GM04503 (cell line): ENCODE results near the gene CDH13.

Experiments
- DNase-seq: peaks from one replicate; pipeline ENCODE4 v3.0.0-alpha.2; 2012; ENCODE audit warnings: low read depth

The CDH13 gene

GRCh38 chr16:82626791-82627261 lies at the start of gene CDH13:
Gene CDH13, plus strand, starts transcription at chr16:82626969.
- DNase-seq = peak; percentile 44

DNA sequence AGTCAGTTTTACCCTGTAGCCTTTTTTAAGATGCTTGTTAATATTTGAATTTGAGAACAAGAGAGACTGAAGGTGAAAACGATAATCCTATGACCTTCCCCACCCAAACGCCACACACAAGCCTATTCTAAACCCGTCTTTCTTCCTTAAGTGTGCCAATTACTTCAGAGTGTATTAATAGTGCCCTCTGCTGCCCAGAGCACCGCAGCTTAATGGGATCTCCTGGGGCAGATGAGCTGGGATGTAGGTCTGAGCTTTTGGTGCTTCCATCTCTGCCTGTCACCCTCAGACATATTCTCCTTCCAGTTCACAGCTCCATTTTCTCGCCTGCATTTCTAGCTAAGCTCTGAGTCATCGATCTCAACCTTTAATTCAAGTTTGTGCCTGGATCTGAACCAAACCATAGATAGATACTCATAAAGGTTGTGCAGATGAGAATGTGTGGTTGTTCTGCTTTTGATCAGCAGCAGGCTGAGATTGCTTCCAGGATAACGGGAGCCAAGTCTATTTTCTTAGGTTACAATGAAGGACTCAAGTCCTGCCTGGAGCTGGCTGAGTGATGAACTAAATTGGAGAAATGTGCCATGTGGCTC lies 46.4 kb upstream of the CDH13 start:
- no peak for DNase-seq

GRCh38 chr16:82582975-82583374 lies 43.8 kb upstream of the CDH13 start:
- no peak for DNase-seq

DNA sequence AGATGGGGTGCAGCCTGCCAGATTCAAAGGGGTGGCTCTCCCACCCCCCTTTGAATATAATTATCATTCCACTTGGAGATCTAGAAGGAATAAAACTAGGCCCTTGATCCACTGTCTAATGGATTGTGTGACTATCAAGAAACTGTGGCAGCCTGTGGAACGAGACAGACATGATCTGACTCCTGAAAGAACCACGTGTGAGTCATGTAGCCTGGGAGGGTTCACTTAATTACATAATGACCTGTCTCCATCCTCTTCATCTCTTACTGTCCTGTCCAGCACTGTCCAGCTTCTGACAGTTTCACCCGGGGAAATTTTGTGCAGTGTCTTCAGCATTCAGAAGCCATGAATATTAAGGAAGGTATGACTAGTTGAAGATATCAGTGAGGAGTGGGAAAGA lies 43.3 kb upstream of the CDH13 start:
- no peak for DNase-seq

GRCh38 chr16:82584553-82585152 lies 42.1 kb upstream of the CDH13 start:
- DNase-seq = no peak

- DNase-seq = no peak
Measured at GRCh38 chr16:82585675-82586074, 41.1 kb upstream of the CDH13 start.

DNA sequence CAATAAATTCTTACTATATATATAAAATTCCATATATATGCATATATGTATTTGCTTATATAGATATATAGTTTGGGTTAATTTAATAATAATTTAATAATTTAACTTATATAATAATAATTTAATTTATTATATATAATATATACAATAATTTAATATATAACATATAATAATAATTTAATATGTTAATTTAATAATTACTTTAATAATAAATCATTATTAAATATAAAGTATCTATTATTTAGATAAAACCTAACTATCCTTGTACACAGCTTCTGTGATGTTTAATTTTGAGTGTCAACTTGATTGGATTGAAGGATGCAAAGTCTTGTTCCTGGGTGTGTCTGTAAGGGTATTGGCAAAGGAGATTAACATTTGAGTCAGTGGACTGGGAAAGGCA lies 40.6 kb upstream of the CDH13 start:
- DNase-seq = no peak

- no peak for DNase-seq
Measured at GRCh38 chr16:82587289-82587688, 39.5 kb upstream of the CDH13 start.

DNA sequence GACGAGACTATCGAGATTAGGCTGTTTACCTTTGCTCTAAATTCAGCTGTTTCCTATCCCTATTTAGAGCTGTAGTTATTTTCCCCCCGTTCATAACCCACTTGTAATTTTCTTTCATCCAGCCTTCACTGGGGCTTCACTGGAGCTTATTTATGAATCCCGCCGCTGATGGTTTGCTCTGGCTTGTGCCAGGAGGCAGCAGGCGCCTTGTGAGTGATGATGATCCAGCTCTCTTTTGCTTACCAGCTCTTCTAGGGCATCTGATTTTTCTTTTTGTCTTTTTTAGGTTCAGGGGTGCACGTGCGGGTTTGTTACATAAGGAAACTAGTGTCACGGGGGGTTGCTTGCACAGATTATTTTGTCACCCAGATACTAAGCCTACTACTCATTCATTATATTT lies 37.4 kb upstream of the CDH13 start:
- DNase-seq = no peak

- DNase-seq = no peak
Measured at GRCh38 chr16:82594114-82594513, 32.7 kb upstream of the CDH13 start.

DNA sequence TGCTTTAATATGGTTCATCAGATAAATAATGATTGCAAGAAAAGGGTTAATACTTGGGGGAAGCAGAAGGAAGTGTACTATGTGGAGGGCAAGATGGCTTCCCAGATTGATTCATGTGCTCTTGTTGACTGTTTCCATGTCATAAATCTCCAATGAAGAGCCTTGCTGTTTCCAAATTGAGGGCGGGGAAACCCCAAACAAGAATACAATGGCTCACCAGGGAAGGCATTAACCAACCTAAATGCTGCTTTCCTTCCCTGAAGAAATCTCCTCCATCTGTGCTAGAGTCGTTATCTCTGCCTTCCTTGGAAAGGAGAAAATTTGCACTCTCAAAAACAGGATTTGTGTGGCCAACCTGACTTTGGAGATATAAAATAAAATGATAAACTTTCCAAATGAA lies 28.0 kb upstream of the CDH13 start:
- DNase-seq = no peak

- DNase-seq = no peak
Measured at GRCh38 chr16:82601989-82602640, 24.7 kb upstream of the CDH13 start.

DNA sequence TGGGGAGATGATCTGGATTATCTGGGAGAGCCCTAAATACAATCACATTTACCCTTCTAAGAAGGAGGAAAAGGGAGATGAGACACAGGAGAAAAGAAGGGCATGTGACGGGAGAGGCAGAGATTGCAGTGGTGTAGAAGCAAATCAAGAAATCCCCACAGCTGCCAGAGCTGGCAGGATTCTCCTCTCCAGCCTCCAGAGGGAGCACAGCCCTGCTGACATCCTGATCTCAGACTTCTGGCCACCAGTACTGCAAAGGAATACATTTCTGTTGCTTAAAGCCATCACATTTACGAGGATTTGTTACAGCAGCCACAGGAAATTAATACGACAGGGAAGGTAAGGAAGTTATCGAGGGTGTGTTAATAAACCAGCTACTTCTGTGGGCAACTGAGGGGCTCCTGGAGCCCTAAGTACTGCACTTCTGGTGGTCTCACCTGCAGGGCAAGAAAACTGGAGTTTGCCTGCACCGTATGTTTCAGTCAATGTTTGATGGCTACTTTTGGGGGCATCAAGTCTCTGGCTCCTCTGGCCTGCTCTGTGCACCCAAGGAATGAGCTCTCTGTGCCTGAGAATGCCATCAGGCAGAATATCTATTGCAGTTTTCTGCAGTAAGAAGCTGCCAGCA lies 22.9 kb upstream of the CDH13 start:
- no peak for DNase-seq

GRCh38 chr16:82605076-82605475 lies 21.7 kb upstream of the CDH13 start:
- no peak for DNase-seq

- DNase-seq = no peak
Measured at GRCh38 chr16:82605863-82606620, 20.7 kb upstream of the CDH13 start.

DNA sequence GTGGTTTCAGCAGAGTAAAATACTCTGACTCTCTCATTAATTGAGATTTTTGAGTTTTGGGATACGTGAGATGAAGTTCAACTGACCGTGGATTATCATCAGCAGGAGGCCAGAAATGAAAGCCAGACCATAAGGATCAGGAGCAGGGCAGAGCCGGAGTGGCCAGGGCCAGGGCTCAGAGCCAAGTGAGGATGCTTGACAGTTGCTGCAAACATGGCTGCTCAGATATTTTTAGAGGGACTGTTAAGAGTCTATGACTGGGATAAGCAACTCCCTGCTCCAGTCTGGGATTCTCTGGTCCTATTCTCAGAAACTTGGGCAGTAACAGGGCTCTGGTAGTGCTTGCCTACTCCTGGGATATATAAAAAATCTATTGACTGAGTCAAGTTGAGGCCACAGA lies 17.6 kb upstream of the CDH13 start:
- DNase-seq = no peak

GRCh38 chr16:82612263-82612662 lies 14.5 kb upstream of the CDH13 start:
- no peak for DNase-seq

GRCh38 chr16:82616356-82616755 lies 10.4 kb upstream of the CDH13 start:
- no peak for DNase-seq

DNA sequence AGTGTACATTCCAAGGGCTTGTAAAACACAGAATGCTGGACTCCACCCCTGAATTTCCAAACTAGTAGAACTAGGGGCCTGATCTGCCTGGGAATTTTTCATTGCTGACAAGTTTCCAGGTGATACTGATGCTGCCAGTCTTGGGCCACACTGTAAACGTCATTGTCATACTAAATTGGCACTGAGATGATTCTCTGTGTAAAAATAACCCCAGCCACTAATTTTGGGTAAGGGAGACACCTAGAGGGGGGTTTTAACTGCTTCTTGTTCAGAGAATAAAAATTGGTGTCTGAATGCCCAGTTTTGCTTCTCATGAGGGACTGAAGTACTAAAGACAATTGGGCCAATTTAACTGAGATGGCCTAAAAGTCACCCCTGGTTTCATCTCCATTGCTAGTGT lies 5.0 kb upstream of the CDH13 start:
- DNase-seq = no peak

- no peak for DNase-seq
Measured at GRCh38 chr16:82623241-82623640, 3.5 kb upstream of the CDH13 start.

- no peak for DNase-seq
Measured at GRCh38 chr16:82625066-82625968, 1.5 kb upstream of the CDH13 start.

- DNase-seq = no peak
Measured at GRCh38 chr16:82628088-82628423, 1.3 kb downstream of the CDH13 start.
